Stomach (tissue), 9 donors: ENCODE data around the gene GPR34. TPM values are rescaled to one million over a fixed set of nuclear protein-coding genes. Genes with fewer than 3 reads are reported as not detected.
A peak's percentile ranks its signal among the peaks of the same experiment; 100 is the strongest.

Experiments
- DNase-seq, 2 donors: peaks; one replicate each; pipeline versions ENCODE4 v3.0.0 to v3.0.0-alpha.2; 2013 to 2019
- H3K27ac ChIP-seq, 5 donors: fragments of 200-600 bp in 4 of 5; sonication (generic) in 4 of 5; one replicate each; pipeline ENCODE4 v1.5.1; 2013 to 2019; ENCODE audit warnings: mild to moderate bottlenecking in 1 of 5, moderate library complexity in 1 of 5
- H3K27me3 ChIP-seq, 3 donors: fragments of 200-600 bp; sonication (generic); one replicate each; pipeline ENCODE4 v1.5.1; 2017 to 2019; ENCODE audit warnings: mixed run types in 1 of 3
- H3K36me3 ChIP-seq, 4 donors: fragments of 200-600 bp; sonication (generic); 1 replicate in 3 of 4; 2 replicates in 1 of 4; pipeline ENCODE4 v1.5.1; 2016 to 2019
- H3K4me1 ChIP-seq, 4 donors: fragments of 200-600 bp; sonication (generic); one replicate each; pipeline ENCODE4 v1.5.1; 2016 to 2019
- H3K4me3 ChIP-seq, 4 donors: fragments of 200-600 bp; sonication (generic) in 3 of 4; one replicate each; pipeline ENCODE4 v1.5.1; 2016 to 2019; ENCODE audit warnings: mild to moderate bottlenecking in 1 of 4
- H3K9me3 ChIP-seq, 4 donors: fragments of 200-600 bp; sonication (generic); one replicate each; pipeline ENCODE4 v1.5.1; 2016 to 2019
- CTCF ChIP-seq, 7 experiments: fragments of 450-650 bp in 4 of 7; fragments of 200-600 bp in 3 of 7; sonication (generic) in 3 of 7; IDR thresholded peaks; one replicate each; pipeline ENCODE4 v1.5.1; 2016 to 2019; ENCODE audit warnings: antibody characterized with exemption in 7 of 7, control low read depth in 2 of 7, mild to moderate bottlenecking in 1 of 7
- EP300 ChIP-seq: sonication (generic); formaldehyde crosslinking; IDR thresholded peaks from one replicate; pipeline ENCODE4 v1.6.1; 2017; ENCODE audit warnings: antibody characterized with exemption
- POLR2A ChIP-seq, 4 donors: fragments of 450-650 bp; IDR thresholded peaks; one replicate each; pipeline ENCODE4 v1.6.1; 2016; ENCODE audit warnings: antibody characterized with exemption in 4 of 4, control low read depth in 2 of 4, mild to moderate bottlenecking in 1 of 4, moderate library complexity in 1 of 4
- POLR2AphosphoS5 ChIP-seq, 3 donors: sonication (generic); formaldehyde crosslinking; IDR thresholded peaks; one replicate each; pipeline ENCODE4 v1.6.1; 2016; ENCODE audit warnings: antibody characterized with exemption in 3 of 3
- WGBS, 5 donors: extraction: QIAGEN DNeasy Blood & Tissue Kit in 3 of 5; methylation state at CpG; one replicate each; pipeline versions ENCODE4 v1.1.5 to v1.1.7; 2013 to 2018; 5-methylcytosine and 5-hydroxymethylcytosine counted together
- intact Hi-C: fragments of 100-400 bp; cut with DNase I; formaldehyde crosslinking; loops from one replicate; pipeline ENCODE4 v1.15.1; 2023; ENCODE audit warnings: low total_unique reads
- polyA plus RNA-seq, 3 donors: library from polyadenylated mRNA; stranded (reverse); fragments of 200-250 nt; gene quantifications; one replicate each; pipeline ENCODE4 v1.2.3, GENCODE V29; 2013
- total RNA-seq, 5 donors: library from RNA; depleted of rRNA; stranded (reverse); fragments of >200 nt; gene quantifications; one replicate each; pipeline versions ENCODE4 v1.1.0 to v1.2.3, GENCODE V29; 2014 to 2016
- donor health status: healthy with polysubstance abuse.
- donor health status: Bipolar disorder and iron deficiency.
- donor health status: healthy.

Gene GPR34
- total and polyA plus RNA-seq, 8 donors, result 0.45 to 10.1 (median 6.2) TPM; not detected in 1

- Histone ChIP-seq H3K27me3 (no peaks in the 10 kb centered on the region), H3K4me3 (no peak overlapping the region), H3K4me1 (no peaks in the 10 kb centered on the region), H3K9me3 (no peaks in the 10 kb centered on the region), H3K27ac (no peak overlapping the region), H3K36me3 (peaks cover 0 to 55% (median 47%) of the 10 kb centered on the region in 4 donors)
- WGBS, 5 donors, result 75 to 88% (median 83%) methylated on average over 4 of the region's 4 CpGs
- DNase-seq, result no peak
- intact Hi-C loops, result no loop called here
- TF ChIP-seq EP300 (no peak), POLR2A (IDR thresholded peaks at IDR 0.05) (no peak), POLR2AphosphoS5 (IDR thresholded peaks at IDR 0.05) (no peak), CTCF (IDR thresholded peaks at IDR 0.05) (no peak)
Observed at GRCh38 chrX:41655631-41656030, 33.1 kb upstream of the GPR34 start.

DNA sequence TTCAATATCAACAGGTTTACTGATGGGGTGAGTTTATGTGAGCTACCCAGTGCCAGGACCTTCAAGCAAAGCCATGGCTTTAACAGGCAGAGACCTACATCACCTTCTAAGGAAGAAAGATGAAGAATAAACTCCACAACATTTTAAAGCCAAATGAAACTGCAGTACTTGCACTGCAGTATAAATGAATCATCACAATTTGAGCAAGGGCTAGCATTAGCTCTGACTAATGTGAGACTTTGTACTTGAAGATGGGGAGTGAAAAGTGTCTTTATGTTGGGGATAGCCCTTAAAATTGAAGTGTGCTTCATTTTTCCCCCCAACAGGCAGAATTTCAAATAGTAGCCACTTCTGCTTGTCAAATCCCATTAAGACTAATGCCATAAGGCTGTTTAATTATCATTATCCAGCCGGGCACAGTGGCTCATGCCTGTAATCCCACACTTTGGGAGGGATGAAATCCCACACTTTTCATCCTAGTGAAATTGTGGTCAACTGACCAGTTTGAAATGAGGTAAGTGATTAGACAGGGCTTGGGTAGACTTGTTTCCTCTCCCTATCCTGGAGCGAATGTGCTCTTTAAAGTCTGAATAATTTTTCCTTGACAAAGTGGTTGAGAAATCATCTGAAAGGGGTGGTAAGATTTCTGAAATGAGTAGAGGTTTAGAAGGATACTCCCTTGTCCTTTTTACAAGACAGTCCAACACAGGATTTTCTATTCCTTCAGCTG is 27.2 kb upstream of the GPR34 start:
- no peaks in the 10 kb centered on the region for H3K9me3 ChIP-seq
- no peak overlapping the region for H3K4me3 ChIP-seq
- H3K4me1 ChIP-seq, result peaks cover 0 to 3% (median 0%) of the 10 kb centered on the region in 4 donors
- TF ChIP-seq CTCF (IDR thresholded peaks at IDR 0.05) (no peak), POLR2AphosphoS5 (IDR thresholded peaks at IDR 0.05) (no peak), EP300 (no peak), POLR2A (IDR thresholded peaks at IDR 0.05) (no peak)
- H3K27me3 ChIP-seq, result no peaks in the 10 kb centered on the region
- H3K36me3 ChIP-seq, result peaks cover 0 to 34% (median 31%) of the 10 kb centered on the region in 4 donors
- WGBS, 5 donors, result 68 to 88% (median 79%) methylated on average over 2 of the region's 2 CpGs
- DNase-seq, result no peak
- intact Hi-C loops, result no loop called here
- H3K27ac ChIP-seq, result peak overlapping the region in 1 of 5 donors; percentile 31

DNA sequence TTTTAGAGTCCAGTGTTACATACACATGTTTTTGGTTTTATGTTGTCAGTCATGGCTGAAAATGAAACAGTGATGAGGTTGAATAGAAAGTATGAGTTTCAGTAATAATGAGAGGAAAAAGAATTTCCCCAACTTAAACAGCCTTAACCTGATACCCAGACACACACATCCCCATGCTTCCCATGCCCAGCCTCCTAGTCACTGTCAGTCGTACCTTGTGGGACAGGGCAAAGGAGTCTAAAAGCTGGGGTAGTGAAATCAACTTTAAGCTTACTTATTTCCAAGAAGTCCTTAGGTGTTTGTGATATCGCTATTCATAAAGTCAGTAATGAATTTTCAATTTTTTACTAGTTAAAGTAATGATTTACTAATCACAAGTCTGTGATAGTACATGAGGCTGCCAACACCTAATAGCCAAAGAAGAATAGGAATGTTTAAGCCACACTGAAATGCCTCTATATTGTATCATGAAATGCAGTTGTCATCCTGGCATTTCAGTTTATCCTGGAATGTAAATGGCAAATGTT is 24.3 kb upstream of the GPR34 start:
- intact Hi-C loops, result no loop called here

GRCh38 chrX:41664908-41665307 is 23.9 kb upstream of the GPR34 start:
- H3K9me3 ChIP-seq, result no peaks in the 10 kb centered on the region
- no peak for TF ChIP-seq POLR2AphosphoS5 (IDR thresholded peaks at IDR 0.05)
- no peak for TF ChIP-seq EP300
- no peak for TF ChIP-seq CTCF (IDR thresholded peaks at IDR 0.05)
- no peak for TF ChIP-seq POLR2A (IDR thresholded peaks at IDR 0.05)
- H3K27me3 ChIP-seq, result peaks cover 0 to 5% (median 0%) of the 10 kb centered on the region in 3 donors
- peaks cover 0 to 7% (median 0%) of the 10 kb centered on the region in 4 donors for H3K4me1 ChIP-seq
- intact Hi-C loops, result no loop called here
- no peak overlapping the region for H3K4me3 ChIP-seq
- no peak overlapping the region for H3K27ac ChIP-seq
- peaks cover 0 to 9% (median 5%) of the 10 kb centered on the region in 4 donors for H3K36me3 ChIP-seq
- DNase-seq, result no peak

More for the DNA sequence above, 24.3 kb upstream of the GPR34 start:
- no peak for TF ChIP-seq CTCF (IDR thresholded peaks at IDR 0.05)
- no peak for TF ChIP-seq POLR2A (IDR thresholded peaks at IDR 0.05)
- TF ChIP-seq EP300, result no peak
- no peak for TF ChIP-seq POLR2AphosphoS5 (IDR thresholded peaks at IDR 0.05)
- H3K27me3 ChIP-seq, result peaks cover 0 to 5% (median 0%) of the 10 kb centered on the region in 3 donors
- peaks cover 0 to 7% (median 0%) of the 10 kb centered on the region in 4 donors for H3K4me1 ChIP-seq
- no peak for DNase-seq
- H3K4me3 ChIP-seq, result no peak overlapping the region
- no peaks in the 10 kb centered on the region for H3K9me3 ChIP-seq
- H3K36me3 ChIP-seq, result peaks cover 0 to 14% (median 10%) of the 10 kb centered on the region in 4 donors
- 68 to 97% (median 89%) methylated on average over 2 of the region's 2 CpGs for WGBS, 5 donors
- H3K27ac ChIP-seq, result no peak overlapping the region
